GM18511 (cell line): ENCODE measurements around the gene STPG4.

Experiments used
- ATAC-seq: cut with Tn5 transposase; IDR thresholded peaks from one replicate; pipeline ENCODE4 v1.9.1; 2021; ENCODE audit warnings: mild to moderate bottlenecking, moderate library complexity; ENCODE audit not compliant: unreplicated experiment

The STPG4 gene

DNA sequence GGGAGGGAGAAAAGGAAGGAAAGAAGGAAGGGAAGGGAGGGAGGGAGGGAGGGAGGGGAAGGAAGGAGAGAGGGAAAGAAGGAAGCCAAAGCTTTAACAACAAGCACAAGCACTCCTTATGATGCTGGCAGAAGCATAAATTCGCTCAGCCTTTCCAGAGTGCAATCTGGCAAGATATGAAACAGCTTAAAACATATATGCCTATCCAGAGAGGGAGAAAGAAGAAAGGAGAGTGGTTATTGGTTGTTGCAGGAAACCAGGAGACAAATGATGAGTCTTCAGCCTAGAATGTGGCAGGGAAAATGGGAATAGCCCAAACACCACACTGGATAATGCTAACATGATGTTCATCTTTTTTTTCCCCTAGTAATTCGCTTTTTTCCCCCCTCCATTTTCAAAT, 64.0 kb downstream of the STPG4 start:
- no peak for ATAC-seq

DNA sequence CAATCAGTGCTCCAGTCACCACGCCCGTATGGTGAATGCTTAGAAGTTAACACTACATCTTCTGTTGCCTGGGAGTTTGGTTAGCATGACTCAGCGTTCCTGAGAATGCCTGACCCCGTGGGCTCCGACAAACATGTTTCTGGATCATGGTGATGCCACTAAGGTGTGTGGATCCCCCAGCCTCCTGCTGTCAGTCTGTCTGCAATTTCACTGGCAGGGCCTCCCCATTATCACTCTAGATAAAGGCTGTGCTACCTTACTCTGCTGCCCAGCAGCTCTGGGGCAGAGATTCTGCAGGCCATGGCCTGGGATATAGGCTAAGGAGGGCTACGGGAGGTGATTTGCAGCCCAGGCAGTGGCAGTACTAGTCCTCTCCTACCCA, 66.0 kb downstream of the STPG4 start:
- no peak for ATAC-seq

DNA sequence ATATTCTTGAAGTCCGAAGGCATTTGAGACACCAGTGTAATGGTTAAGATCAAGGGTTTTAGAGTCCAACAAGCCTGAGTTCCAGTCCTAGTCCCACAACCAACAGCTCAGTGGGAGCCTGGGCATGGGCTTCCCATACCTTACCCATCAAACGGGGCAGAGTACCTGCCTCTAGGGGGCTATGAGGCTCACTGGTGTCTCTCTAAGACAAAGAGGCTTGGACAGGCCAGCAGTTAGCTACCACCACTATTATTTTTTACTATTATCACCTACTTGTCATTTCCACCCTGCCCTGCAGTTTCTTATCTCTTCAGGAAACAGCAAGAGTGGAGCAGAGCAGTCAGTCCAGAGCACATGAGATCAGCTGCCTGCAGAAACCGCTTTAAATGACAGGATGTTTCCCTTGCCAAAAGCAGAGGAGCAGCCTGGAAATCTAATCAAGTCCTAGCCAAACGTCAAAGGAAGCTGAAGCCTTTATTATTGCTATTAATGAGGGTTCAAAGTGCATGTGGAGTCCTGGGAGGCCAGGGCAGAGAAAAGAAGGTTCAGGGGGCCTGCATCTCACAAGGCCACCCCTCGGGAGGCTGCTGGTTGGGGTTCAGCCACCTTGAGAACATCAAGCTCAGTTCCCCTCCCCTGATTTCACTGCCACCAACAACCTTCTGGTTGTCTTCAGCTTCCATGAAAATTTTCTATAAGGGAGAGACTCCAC, 66.6 kb downstream of the STPG4 start:
- ATAC-seq: no peak

DNA sequence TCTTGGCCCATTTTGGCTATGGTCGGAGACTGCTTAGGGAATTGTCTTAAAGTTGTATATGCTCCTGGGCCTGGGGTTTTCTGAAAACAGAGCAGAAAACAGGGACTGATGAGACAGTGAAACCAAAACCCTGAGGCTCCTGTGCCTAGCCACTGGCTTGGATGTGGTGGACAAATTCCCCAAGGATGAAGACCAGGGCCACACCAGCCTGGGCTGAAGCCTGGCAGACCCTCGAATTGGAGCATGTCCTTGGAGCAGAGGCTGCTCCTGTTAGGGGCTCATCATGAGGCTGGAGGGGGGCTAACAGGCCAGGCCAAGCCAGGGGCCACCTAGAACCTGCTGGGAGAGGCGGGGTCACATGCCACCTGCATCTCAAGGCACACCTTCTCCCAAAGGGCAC, 68.1 kb downstream of the STPG4 start:
- ATAC-seq: no peak

DNA sequence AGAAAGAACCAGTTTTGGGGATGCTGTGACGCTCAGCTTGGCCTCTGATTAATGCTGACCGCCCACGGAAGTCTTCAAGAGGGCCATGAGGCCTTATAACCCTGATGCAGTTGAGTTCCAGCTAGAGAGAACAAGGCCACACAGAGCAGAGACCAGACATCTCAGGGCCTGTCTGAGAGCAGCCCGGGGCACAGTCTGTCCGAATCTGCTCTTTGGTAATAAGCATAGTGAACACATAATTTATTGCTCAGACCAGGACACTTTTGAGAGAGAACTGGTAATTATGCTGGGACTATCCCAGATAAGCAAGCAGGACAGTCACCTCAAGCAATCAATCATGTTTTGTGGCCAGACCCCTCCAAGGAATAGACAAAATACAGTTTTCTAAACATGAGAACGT, 68.5 kb downstream of the STPG4 start:
- ATAC-seq: no peak

DNA sequence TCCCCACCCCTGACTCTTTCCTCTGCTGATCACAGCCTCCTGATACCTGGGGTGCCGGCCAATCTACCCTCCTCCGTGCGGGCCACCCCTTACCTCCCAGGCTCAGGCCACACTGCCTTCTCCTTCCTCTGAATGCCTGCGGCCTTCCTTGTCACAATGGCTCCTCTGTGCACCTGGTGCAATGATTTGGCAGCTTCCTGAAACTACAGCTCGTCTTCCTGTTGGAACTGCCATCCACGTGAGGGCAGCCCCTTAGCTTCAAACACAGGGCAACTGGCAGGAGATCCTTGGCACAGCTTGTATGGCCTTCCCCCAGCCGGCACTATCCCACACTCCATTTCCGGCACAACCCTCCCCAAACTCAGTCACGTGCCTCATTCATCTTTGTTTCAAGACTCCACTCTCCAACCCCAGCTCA, 69.0 kb downstream of the STPG4 start:
- no peak for ATAC-seq

DNA sequence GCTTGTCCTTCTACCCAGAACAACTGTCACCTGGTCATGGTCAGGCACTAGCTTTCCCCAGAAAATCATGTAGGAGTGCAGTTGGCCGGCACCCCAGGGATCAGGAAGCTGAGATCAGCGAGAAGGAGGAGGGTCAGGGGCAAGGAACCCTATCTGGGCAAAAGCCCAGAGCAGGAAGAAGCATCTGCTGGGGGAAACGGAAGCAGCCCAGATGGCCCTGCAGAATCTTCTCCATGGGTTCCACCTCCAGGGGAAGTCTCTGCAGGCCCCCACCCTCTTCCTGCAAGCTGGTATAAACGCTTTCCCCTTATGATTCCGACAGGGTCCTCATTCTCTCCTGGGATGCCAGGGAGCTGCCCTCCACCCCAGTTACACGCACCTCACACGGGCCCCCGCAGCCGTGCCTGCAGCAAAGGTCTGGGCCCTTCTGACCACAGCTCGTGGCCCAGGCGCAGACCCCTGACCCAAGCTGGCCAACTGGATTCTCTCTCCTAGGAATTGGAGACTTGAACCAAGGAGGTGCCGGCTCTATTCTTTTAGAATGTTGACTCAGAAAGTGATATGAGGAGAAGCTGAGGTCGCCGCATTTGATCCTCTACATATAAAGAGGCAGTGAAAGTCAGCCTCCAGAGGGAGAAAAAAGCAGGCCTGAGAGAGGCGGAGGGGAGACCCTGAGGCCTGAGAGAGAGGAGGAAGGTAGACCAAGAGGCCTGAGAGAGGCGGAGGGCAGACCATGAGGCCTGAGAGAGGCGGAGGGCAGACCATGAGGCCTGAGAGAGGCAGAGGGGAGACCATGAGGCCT, 71.0 kb downstream of the STPG4 start:
- no peak for ATAC-seq

DNA sequence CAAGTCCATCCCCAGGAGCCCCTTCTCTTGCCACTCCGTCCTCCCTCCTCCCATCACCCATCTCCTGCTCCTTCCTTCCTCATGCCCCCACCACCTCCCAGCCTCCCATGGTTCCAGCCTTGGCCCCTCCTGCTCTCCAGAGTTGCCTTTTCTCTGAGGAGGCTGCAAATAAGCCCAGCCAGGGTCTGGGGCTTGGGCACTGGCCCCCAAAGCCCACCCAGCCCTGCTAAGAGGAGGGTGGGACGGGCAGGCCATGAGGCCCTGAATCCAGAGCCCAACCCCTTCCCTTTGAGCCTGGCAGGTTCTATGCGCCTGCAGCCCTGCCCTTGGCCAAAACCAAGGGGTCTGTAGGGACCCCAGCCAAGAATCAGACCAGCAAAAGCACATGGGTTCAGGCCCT, 71.6 kb downstream of the STPG4 start:
- ATAC-seq: no peak

DNA sequence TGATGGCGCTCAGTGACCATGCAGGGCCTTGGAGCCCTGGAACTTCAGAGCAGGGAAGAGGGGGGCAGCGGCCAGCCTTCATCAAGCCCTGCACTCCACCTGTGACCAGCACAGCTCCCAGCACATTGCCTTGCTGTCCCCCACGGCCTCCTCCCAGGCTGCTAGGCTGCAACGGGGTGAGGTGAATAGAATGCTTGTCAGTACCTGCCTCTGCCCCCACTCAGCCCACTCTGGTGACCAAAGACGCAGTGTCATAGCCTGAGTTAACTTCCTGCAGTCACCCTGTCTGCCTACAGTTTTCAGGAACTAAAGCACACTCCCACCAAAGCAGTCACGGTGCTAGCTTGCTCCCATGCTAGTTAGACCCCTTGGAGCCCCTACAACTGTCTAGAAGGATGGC, 72.1 kb downstream of the STPG4 start:
- no peak for ATAC-seq

DNA sequence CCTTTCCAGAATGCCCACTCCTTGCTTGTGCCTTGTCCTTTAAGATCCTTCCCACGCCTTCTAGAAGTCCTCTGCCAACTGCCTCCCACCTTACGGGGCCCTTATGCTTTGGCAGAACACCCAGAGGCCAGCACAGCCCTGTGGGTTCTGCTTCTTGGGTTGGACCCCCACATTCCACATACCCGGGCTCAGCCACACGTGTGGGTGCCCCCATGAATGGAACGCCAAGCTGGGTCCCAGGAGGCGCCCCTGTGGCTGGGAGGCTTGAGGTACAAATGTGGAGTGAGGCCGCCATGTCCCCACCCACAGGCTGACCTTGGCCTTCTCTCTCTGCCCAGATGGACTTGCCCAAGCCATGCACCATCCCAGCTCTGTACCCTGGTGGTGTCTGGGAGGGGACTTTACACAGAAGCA, 74.2 kb downstream of the STPG4 start:
- ATAC-seq: no peak

DNA sequence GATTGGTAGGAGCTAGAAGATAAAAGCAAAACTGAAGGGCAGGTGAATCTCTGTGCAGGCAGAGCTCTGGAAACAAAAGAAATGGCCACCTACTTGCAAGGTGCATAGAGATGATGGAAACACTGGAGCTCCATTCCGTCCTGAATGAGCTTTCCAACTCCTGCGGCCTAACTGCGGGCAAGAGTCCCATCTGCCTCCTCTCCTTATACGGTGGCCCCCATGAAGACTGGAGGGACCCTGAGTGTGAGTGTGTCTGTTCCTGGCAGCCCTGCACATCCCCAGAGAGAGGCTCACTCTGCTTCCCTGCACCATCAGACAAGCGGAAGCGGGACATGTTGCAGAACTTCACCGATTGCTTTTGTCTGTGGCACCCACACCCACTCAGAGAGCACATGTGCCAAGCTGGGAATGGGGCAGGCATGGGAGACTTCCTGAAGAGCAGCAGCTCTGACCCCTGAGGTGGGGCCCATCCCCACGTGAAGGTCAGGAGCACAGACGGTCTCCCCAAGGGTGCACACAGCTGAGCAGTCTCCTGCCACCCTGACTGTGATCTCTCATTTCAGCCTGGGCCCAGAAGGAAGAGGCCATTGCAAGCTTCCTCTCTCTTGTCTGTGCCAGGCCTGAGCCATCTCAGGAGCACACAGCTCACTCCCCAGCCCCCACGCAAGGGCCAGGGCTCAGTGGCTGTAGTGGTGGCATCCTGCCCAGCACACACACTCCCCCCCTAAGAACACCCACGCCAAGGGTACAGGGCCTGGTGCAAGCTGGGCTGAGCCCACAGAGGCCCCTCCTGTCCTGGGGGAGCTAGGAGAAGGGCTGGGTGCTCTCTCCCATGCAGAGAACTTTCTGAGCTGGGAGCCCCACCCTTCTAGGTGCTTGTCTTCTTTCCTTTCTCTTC, 75.3 kb downstream of the STPG4 start:
- ATAC-seq: no peak

DNA sequence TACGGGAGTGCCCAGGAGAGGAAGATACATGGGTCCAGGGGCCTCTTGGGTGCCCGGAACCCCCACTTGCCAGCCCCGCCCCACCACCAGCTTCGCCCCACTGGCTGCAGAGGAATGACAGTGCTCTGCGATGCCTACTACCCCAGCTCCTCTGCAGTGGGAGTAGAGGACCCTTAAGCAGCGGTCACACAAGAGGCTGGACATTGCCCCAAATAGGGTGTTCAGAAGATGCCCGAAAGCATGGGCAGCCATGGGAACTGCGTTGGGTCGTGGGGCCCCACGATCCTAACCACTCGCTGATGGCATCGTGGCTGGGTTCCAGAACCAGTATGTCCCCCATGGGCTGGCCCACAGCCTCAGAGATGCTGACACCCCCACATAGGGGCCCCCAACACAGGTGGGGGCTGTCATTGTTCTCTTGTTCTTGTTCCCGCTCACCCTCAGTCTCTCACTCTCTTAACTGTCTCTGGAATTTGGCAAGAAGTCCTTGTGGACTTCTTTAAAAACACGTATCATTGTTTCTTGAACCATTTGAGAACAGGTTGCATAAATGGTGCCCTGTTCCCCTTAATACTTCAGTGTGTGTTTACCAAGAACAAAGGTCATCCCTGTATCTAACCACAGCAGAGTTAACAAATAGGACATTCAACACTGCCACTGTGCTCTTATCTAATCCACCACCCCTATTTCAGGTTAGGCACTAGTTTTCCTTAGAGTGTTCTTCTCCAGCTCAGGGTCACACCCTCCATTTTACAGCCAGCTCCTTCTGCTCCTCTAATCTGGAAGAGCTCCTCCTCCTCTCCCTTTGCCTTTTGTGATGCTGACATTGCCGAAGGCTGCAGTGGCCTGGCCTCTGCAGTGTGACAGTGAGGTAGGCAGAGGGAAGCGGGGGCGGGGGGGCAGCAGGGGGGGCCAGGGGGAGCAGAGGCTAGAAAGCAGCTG, 76.3 kb downstream of the STPG4 start:
- ATAC-seq: no peak

DNA sequence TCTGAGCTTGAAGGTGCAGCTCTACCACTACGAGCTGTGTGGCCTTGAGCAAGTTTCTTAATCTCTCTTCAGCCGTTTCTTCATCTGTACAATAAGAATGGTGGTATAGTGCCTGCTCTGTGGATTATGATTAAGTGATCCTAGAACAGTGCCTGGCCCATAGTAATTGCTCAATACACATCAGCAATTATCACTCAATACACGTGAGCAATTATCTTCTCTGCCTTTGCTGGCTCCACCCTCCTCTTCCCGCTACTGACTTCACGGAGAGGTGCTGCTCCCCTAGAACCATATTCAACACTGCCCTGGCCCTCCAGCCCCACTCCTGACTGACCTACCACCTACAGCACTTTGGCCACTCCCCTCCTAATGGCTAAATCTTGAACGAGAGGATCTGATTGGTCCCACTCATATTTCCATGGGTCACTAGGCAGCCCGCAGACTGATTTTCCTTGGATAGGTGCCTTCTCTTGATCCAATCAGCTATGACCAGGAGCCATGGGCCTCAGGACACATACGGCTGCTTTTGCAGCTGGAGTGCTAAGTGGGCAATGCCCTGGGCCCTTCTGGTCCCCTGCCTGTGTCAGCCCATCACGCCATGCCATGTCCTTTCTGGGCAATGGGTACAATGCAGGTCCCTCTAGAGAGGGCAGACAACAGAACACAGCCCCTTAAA, 77.5 kb downstream of the STPG4 start:
- ATAC-seq: no peak

DNA sequence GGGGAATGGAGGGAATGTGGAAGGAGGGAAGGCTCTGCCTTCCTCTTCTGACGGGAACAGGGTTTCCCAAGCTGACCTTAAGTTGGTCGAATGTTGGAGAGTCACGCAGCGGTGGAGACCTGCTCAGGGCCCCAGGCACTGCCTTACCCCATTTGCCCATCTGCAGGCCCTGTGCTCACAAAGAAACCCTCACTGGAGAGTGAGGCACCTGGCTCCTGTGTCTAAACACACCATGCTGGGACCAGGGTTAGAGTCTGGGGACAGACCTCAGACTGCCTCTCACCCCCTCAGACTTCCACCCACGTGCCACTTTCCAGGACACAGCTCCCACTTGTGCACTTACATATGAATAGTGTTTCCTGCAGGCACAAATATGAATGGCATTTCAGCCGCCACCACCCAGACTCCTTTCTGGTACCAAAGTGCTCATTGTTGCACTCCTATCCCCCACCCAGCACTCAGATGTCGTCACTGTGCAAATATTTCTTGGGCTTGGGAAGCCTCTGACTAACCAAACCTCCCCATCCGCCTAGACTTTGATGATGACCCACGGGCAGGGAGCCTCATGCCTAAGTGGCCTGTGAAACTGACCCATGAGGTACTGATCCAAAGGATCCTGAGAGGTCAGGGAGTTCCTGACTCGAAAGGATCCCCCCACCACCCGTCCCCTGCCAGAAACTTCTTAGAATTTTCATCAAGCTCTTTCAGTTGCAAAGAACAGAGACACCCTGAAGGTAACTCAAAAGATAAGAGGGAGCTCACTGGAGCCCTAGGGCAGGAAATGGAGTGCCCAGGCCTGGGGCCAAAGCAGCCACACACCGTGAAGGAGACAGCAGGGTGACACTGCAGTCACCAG, 78.3 kb downstream of the STPG4 start:
- ATAC-seq: no peak

DNA sequence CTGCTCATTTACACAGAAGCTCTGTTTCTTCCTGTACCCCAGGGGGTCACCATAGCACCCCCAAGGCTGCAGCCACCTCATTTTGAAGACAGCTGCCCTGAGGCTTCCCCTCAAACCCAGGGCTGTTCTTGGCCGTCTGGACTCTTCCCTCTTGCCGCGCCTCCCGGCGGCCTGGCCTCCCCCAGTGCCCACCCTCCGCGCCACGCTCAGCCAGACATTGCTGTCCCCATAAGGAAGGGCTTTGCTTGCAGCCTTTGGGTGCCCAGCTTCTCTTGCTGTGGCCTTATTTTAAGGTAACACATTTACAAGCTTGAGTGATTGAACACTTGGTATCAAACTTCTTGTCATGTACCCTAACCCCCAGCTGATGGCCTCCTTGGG, 79.0 kb downstream of the STPG4 start:
- no peak for ATAC-seq

DNA sequence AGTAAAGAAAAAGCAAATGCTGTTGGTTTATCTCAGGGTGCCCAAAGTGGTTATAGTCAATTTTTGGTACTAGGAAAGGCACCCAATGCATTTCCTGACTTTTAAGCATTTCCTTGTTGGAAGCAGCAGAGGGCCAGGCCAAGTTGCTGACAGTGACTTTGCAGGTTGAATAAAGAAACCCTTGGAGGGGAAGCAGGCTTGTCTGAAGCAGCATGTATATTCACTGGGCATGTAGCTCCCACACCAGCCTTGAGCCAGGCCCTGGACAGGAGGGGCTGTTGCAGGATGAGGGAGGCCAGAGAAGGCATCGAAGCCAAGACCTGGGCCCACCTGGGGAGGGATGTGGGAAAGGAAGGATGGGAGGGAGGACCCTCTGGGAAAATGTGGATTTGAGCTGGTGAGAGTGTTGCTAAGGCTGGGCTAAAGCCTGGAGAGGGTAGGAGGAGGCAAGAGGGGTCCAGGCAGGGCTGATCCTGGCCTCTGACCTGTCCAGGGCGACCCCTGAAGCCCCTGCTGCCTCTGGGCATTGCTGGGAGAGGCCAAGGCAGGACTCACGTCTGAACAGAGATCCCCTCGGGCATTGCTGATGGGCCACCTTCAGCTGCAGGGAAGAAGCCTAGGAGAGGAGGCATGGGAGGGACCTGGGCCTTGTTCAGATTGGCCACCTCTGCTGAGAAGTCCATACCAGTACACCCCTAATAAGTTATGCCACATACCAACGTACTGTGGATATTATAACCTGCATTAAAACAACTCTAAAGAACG, 79.6 kb downstream of the STPG4 start:
- no peak for ATAC-seq

DNA sequence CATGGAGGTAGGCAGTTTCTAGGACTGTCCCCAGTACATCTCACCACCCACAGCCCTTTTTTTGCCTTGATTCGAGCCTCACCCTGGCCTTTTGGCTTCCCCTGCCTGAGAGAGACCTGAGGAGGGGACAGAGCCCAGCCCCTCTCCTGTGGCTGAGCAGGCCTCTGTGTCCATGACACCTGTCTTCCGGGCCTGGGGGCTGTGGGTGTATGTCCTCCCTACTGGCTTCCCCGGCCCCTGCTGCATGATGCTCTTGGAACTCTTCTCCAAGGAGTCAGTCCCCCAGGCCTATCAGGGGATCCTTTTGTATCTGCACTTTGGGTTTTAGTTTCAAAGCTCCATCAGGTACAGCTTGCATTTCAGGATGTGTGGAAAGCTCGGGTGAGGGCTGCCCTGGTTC, 80.4 kb downstream of the STPG4 start:
- no peak for ATAC-seq

DNA sequence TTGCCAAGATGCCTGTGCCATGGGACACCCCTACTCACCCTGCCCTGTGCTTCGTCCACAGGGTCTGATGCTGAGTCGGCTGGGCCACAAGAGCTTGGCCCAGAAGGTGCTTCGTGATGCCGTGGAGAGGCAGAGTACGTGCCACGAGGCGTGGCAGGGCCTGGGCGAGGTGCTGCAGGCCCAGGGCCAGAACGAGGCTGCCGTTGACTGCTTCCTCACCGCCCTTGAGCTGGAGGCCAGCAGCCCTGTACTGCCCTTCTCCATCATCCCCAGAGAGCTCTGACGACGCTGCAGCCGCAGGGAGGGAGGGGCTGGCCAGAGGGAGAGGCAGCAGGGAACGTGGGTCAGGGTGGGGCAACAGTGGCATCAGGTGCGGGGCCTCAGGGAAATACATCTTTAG, 81.5 kb downstream of the STPG4 start:
- no peak for ATAC-seq
